Measurements from ENCODE around the gene UBQLN1.
A peak's percentile ranks its signal among the peaks of the same experiment; 100 is the strongest.

The UBQLN1 gene

DNA sequence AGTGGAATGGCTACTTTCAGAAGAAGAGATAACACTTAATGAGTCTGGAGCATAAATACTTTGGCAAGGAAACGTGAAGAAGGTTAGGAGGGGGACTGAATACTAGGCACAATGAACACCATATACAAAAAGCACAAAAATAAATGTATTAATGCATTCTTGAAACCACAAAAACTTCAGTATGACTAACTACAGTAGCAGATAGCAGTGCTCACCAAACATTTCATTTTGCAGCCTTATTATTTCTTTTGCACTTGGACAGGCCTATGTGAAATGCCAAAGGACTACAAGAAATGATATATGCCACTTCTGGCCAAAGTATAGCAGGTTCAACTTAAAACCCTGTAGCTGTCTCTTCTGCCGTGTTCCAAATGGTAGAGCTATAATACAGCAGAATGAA, 26.3 kb downstream of the UBQLN1 start:
- no peak for DNase-seq

DNA sequence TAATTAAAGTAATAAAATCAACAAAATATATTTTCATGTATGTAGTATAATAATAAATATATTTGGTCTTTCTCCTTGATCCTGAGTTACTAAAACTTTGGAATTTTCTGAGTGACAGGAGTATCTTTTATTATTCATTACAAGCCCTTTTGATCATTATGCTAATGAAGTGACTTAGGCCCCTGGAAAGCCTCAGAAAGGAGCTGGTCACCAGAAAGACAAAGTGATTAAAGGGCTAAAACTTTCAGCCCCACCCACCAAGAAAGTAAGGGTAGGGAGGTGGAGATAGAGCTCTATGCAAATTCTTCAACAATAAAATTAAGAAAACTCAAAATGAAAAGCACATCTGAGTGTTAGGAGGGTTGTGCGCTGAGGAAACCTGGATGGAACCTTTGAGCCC, 27.5 kb downstream of the UBQLN1 start:
- no peak for DNase-seq

DNA sequence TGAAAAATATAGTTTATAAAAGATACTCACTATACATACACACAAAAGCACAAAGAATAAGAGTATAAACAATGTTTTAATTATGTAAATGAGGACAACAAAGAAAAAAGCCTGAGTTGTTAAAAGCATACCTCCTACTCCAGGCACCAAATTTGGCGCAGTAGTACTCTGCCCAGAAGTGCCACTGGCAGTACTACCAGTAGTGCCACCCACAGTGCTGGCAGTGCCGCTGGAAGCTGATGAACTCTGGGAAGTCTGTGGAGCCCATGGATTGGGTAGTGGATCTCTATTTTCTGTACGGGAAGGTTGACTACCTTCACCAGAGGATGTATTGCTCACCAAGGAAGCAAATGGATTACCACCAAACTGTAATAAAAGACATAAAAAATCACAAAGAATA, 30.2 kb downstream of the UBQLN1 start:
- no peak for DNase-seq

DNA sequence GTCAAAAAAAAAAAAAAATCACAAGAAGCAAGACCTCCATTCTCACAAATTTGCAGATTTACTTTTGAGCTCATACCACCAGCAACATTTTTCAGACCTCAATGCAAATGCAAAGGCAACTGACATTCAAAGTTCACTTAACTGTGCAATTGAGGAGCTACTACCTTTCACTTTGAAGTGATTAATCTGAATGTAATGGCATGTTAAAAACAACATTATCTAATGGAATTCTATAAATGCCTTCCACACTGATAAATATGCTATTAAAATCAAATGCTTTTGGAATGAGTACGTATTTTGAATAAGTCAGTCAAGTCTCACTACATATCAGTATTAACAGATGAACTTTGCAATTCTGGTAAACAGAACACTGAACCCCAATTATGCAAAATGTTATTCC, 32.3 kb downstream of the UBQLN1 start:
- no peak for DNase-seq

DNA sequence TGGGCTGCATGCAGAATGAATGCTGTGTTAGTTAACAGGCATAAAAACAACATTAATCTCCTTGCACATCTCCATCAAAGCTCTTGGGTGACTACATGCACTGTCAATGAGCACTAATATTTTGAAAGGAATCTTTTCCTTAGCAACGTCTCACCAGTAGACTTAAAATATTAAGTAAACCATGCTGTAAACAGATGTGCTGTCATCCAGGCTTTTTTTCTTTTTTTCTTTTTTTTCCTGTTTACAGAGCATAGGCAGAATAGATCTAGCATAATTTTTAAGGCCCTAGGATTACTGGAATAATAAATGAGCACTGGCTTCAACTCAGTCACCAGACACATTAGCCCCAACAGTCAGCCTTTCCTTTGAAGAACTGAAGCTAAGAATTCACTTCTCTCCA, 36.3 kb downstream of the UBQLN1 start:
- no peak for DNase-seq

DNA sequence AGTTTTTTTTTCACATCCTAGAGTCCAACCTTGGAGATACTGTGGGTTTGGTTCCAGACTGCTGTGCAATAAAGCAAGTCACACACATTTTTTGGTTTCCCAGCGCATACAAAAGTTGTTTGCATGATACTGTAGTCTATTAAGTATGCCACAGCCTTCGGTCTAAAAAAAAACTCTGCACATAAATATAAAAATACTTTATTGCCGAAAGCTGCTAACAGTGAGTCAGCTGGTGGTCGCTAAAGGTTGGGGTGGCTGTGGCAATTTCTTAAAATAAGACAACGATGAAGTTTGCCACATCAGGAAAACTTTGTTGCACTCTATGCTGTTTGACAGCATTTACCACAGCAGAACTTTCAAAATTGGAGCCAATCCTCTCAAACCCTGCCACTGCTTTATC, 37.4 kb downstream of the UBQLN1 start:
- DNase-seq, result no peak

DNA sequence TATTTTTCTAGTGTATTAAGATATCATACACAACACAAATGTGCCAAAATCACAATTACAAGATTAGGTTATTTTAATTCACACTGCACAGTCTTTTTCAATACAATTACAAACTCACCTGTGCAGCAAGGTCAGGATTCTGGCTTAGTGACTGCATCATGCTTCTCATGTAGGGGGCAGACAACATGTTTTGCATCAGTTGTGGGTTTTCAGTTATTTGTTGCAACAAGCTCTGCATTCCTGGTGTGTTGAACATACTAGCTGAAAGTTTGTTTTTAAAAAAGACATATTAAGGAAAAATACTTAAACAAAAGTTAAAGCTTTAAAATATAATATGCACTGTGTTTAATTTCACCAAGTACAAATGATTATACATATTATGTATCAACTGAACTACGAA, 38.7 kb downstream of the UBQLN1 start:
- no peak for DNase-seq

DNA sequence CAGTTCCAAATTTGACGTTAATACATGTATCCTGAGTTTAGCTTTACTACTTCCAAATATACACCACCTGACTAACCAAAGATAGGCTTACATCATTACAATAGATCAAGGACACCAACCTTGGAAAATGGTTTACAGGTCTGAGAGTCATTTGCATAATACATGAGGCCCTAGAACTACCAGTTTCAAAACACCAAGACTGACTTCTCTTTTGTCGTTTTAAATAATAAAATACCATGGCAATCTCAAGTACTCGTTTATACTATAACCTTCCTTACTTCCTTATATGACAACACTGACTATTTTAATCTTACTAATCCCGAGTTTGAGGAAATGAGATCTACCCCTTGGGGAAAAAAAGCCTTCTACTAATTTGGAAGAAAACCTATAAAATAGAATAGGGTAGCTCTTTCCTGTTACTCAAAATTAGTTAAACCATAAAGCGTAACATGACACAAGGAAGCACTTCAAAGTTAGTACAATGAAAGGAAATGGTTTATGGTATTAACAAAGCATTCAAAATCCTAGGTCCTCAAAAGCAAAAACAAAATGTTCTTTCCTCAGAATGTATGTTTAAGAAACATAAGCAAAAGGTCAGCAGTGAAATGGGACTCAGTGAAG, 42.1 kb downstream of the UBQLN1 start:
- no peak for DNase-seq

DNA sequence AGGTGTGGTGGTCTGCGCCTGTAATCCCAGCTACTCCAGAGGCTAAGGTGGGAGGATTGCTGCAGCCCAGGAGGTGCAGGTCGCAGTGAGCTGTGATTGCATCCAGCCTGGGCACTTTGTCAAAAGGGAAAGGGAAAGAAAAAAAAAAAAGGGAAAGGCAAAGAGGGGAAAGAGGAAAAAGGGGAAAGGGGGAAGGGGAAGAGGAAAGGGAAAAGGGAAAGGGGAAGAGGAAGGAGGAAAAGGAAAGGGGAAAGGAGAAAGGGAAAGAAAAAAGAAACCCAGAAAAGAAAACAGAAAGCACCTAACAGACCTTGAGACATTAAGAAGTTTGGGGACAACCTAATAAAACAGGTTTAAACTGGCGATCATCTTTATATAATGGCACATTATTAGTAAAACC, 44.8 kb downstream of the UBQLN1 start:
- no peak for DNase-seq

DNA sequence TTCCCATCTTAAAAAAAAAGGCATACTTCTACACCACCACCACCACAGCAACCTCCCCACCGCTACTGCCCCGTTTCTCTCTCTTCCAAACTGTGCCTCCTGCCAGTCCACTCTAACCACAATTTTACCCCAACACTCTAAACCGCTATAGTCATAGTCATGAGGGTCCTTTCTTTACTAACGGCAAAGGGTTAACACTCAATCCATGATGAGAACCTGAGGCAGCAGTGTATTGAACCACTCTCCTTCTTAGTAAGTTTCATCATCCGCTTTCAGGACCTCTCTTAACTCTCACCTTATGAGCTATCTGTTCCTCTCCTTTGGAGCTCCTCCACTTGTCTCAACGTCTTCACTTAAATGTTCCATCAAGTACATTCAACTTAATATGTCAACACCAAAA, 50.8 kb downstream of the UBQLN1 start:
- DNase-seq, result no peak

DNA sequence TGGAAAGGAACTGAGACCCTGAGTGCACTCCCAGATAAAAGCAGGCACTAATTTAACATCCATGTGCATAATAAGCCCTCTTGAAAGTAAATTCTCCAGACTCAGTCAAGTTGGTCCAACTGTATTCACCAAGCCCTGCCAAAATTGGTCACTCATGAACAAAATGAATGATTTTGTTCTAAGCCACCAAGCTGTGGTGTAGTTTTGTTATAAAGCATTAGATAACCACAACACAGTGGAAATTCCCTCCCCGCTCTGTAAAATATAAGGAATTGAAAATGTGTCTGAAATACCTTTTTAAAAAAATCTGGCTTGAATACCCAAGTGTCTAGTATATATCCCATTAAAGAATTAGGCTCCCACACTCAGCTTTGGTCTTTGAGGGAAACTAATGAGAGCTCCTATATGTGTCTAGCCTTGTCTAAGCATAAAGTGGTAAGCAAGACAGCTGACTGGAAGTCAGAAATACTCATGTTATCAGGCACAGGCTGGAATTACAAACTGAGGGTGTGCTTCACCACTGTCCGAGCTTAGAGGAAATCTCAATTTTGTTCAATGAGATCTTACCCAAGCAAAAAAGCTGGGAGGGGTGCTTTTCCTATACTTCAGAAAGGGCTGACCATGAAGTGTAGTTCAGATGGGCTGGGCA, 51.6 kb downstream of the UBQLN1 start:
- no peak for DNase-seq

DNA sequence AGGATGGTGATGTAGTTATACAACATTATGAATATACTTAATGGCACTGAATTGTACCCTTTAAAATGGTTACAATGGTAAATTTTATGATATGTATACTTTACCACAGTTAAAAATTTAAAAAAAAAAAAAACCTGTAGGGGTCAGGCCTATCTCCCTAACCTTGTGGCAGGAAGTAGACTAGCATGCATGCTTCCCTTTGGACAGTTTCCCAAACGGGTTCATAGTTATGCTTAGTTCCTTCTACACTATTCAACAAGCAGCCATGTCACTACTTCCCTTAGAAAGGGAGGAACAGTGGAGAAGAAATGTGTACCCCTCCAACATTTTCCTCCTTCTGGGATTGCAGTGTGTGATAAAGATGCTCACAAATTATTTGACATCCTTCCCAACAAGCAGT, 52.3 kb downstream of the UBQLN1 start:
- no peak for DNase-seq

DNA sequence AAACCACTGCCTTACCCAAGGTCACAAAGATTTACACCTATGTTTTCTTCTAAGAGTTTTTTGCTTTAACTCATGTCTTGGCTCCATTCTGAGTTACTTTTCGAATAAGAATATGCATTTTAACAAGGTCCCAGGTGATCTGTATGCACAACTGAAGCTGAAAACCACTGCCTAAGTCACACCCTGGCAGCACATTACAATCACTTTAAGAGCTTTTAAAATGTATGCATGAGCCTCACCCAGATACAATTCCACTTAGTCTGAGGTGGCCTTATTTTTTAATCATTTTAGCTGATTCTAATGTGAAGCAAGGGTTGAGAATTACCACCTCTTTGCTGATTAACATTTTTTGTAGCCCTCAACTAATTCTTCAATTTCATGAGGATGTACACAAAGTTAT, 55.3 kb downstream of the UBQLN1 start:
- DNase-seq, result no peak

DNA sequence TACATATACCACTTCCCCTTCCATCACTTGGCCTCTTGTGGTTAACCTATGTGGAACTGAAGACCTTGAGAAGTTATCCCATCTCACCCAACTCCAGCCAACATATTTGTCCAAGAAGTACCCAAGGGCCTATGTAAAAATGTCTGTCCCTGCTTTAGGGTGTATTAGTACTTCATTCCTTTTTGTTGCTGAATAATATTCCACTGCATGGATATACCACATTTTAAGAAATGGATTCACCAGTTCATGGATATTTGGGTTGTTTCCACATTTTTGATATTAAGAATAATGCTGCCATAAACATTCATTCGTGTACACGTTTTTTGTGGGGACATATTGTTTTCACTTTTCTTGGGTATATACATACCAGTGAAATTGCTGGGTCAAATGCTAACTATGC, 56.2 kb downstream of the UBQLN1 start:
- no peak for DNase-seq

DNA sequence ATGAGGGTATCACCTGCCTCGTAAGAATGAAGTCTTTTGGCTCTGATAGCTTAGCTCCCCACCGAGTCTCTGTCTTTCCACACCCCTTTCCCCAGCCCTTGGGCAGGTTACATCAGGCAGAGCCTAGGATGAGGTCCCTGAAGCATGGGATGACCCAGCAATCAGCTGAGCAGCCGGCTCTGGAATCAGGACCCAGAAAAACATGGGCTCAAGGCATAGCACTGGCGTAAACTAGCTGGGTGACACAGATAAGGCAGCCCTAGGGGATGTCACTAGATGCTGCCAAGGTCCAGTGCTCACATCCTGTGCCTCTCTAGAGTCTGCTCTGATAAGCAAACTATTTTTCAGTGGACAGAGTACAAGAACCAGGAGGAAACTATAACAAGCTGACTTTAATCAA, 58.2 kb downstream of the UBQLN1 start:
- DNase-seq, result no peak

DNA sequence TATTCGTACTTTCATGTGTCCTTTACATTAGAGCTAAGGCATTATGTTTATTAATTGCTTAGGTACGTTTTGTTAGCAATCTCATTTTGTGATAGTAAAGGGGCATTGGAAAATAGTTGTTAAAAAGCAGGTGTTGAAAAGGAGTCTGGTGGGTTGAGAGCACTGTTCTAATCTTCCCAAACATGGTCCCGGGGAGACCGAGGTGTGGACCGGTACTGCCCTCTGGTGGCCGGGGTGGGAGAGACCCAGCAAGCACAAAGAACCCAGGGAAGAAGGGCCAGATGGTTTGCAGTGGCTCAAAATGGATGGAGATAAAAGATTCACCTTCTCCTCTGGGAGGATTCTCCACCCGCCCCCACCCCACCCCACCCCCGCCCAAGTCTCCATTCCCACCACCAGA, 58.7 kb downstream of the UBQLN1 start:
- peak; percentile 0 to 34 for DNase-seq

DNA sequence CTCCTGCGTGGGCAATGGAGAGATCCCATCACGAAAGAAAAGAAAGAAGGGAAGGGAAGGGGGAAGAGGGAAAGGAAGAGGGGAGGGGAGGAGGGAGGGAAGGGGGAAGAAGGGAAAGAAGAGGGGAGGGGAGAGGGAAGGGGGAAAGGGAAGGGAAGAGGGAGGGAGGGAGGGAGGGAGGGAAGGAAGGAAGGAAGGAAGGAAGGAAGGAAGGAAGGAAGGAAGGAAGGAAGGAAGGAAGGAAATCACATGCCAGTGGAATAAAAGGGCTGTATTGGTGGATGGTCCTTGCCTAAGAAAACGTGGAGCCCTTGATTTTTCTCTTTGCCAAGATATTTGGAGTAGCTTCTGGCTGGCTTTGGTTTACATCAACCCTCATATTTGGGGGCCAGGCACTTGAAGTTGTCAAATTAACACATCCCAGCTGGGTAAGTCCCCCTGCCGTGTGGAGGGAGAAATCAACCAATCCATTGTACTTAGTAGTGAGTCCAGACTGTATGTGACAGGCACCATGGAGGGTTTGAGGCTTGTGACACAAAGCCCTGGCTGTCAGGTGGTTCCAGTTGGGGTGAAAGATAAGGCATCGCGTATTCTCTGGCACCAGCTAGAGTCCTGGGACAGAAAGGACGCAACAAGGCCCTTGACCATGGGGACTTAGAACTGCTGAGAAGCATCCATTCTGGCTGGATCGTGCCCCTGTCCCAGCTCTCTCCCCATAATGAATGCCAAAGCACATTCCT, 61.1 kb downstream of the UBQLN1 start:
- DNase-seq, result no peak

DNA sequence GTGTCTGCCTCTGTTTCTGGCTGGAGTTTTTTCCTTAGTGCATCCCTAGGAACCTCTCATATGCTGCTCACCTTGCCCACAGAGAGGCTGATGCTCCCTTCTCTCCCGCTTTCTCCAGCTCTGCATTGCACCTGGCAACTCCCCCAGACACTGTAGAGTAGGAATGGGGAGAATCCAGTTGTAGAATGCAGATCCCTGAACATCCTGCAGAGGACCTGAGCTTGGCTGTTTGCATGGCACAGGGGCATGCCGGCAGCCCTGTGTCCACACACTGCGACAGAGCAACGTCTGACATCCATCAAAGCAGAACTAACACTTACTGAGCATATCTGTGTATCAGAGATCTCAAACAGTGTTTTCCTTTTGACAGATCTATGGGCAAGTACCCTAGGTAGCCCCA, 65.0 kb downstream of the UBQLN1 start:
- no peak for DNase-seq

DNA sequence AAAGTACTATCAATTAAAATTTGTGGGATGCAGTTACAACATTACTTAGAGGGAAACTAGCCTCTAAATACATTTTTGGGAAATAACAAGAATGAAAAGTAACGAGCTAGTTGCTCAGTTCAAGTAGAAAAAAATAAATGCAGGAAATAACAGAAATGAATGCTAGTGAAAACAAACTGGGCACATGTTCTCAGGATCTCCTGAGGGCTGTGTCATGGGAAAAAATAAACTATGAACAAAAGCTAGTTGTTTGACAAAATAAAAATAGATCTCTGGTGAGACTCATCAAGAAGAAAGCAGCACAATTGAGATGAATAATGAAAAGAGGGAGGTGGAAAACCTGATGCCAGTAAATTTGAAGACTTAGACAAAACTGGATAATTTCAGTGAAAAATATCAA, 68.5 kb downstream of the UBQLN1 start:
- DNase-seq, result no peak

DNA sequence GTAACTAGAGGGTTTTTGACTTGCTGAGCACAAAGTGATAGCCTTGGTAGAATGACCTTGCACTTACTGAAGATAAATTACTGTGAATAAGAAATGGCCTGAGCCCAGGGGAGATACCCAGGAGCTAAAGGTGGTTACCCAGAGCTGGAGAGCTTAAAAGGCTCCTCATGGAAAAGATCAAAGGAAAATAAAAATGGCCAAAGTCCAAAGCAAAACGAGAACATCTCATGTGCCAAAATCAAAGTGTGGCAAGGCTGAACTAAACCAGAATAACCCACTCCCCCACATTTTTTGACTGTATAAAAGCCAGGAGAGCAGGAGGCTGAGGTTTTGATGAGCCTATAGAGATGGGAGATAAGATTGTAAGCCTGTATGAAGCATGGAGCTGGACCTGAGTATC, 70.4 kb downstream of the UBQLN1 start:
- no peak for DNase-seq

DNA sequence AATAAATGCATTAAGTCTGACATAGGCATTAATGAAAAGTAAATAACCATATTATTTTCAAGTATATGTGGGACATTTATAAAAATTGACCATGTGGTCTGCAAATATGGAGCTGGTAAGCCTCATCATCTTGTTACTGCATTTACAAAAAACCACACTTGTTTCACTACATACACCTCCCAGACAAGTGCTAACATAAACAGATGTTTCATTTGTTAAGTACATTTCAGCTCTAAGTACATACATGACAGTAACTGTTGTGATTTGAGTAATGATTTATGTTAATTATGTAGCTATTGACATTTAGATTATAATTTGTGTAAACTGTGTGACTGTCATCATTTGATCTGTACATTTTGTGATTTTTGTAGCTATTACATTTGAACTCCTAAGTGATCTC, 70.9 kb downstream of the UBQLN1 start:
- no peak for DNase-seq

DNA sequence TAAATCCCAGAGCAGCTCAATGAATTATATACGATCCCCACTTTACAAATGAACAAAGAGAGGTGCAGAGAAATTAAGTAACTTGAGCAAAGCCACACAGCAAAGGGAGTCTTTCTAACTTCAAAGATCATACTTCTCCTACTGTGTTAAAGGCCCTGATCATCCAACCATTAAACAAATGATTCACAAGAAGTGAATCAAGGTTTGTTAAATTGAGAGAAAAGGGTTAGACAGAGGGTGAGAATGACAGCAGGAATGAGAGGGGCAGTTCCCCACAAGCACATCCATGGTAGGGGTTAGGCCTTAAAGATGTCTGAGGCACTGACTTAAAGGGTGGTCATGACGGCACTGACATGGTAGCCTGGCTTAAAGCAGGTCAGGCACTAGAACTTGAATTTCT, 74.1 kb downstream of the UBQLN1 start:
- DNase-seq, result no peak

DNA sequence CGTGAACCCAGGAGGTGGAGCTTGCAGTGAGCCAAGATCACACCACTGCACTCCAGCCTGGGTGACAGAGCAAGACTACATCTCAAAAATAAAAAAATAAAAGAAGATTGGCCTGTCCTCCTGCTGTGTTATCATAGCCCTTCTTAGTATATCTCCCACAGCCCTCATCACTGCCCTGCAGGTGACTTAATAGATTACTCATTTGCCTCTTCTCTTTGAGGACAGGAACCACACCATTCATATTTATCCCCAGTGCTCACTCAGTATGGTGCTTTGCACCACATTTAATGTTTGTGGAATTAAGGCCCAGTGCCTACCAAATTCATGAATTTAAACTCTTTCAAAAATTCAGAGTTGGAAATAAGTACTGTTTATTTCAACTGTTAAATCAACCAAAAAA, 74.5 kb downstream of the UBQLN1 start:
- DNase-seq, result no peak

DNA sequence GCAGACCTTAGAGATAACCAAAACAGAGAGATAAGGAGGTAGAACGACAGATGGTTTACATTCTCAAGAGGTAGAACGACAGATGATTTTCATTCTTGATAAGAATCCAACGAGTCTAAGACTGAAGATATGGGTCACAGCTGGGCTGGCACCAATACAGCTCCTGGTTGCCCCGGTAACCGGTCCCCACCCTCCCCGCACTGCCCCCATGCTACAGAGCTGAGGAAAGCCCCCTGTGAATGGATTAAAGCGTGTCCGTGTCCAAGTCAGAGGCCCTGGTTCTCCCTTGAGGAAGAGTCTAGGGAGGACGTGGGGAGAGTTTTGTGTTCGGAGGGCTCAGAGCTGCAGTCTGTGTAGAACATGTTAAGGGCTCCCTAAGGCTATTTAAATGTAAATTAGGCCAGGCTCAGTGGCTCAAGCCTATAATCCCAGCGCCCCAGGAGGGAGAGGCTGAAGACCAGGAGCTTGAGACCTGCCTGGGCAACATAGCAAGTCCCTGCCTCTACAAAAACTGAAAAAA, 76.8 kb downstream of the UBQLN1 start:
- DNase-seq, result no peak

Measured in NCI-H446 (cell line).